ENCODE results near the gene C3orf52. TPM values are rescaled to one million over a fixed set of nuclear protein-coding genes. Genes with fewer than 3 reads are reported as not detected.

C3orf52 gene
- total RNA-seq, 1 donor from 2014 or later = 3.7 TPM

DNA sequence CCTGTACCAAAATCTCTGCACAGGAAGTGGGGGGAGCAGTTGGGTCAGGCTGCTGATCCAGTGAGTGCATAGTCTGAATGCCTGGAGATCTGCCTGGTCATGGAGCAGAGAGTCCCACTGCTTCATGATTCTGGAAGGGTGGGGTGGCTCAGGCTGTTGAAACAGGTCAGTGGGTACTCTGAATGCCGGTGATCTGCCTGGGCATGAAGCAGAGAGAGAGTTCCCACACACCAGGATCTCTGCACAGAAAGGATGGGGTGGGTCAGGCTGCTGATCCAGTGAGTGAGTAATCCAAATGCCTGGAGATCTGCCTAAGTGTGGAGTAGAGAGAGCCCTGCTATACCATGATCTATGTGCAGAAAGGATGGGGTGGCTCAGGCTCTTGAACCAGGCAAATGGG is 62.9 kb downstream of the C3orf52 start:
- Histone ChIP-seq H3K9ac (ENCODE audit: low read depth in 1 of 3, low read length in 3 of 3) (no peak overlapping the region), H3K9me3 (ENCODE audit: control insufficient read depth in 3 of 3, low read length in 3 of 3) (peaks cover 0 to 6% (median 2%) of the 10 kb centered on the region in 3 donors), H3K27ac (ENCODE audit: low read depth, low read length) (no peak overlapping the region), H3K4me1 (ENCODE audit: control insufficient read depth in 3 of 3, insufficient read depth in 3 of 3, low read length in 3 of 3) (no peaks in the 10 kb centered on the region), H3K36me3 (ENCODE audit: control insufficient read depth in 3 of 3, insufficient read depth in 3 of 3, low read length in 3 of 3) (no peaks in the 10 kb centered on the region), H3K4me3 (ENCODE audit: low read length in 3 of 3) (no peak overlapping the region), H3K27me3 (ENCODE audit: control insufficient read depth in 3 of 3, insufficient read depth in 3 of 3, low read length in 3 of 3) (no peaks in the 10 kb centered on the region)

DNA sequence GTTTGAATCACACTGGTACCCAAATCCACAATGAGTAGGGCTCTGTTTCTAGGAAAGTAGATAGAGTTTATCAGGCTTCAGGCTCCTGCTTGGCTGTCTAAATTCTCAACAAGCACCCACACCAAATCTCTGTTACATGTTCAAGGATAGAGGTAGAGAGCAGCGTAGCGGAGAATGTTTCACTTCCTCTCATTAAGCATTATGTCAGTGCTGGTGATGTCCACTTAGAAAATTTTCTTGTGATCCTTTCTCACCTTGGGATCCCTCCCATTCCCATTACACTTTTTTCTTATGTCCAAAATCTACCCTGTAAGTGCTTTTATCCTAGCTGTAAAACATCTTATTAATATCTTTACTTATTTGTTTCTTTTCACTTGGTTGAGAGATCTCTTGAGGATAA is 81.6 kb downstream of the C3orf52 start:
- Histone ChIP-seq H3K27me3 (ENCODE audit: control insufficient read depth in 3 of 3, insufficient read depth in 3 of 3, low read length in 3 of 3) (no peaks in the 10 kb centered on the region), H3K4me3 (ENCODE audit: low read length in 3 of 3) (no peak overlapping the region), H3K27ac (ENCODE audit: low read depth, low read length) (no peak overlapping the region), H3K4me1 (ENCODE audit: control insufficient read depth in 3 of 3, insufficient read depth in 3 of 3, low read length in 3 of 3) (no peaks in the 10 kb centered on the region), H3K36me3 (ENCODE audit: control insufficient read depth in 3 of 3, insufficient read depth in 3 of 3, low read length in 3 of 3) (no peaks in the 10 kb centered on the region), H3K9ac (ENCODE audit: low read depth in 1 of 3, low read length in 3 of 3) (no peak overlapping the region), H3K9me3 (ENCODE audit: control insufficient read depth in 3 of 3, low read length in 3 of 3) (no peaks in the 10 kb centered on the region)

Small RNA genes lying within 50 kb of the gene (small RNA-seq; reads per million reads assigned to genes)
- not detected for gene MIR567

Other genes starting within 250 kb of the C3orf52 start
- gene PHLDB2, start 227.1 kb upstream of the C3orf52 start, total RNA-seq = 54.3 TPM
- gene ABHD10, start 107.4 kb upstream of the C3orf52 start, total RNA-seq = 25.1 TPM
- gene TAGLN3, start 87.5 kb upstream of the C3orf52 start, total RNA-seq = 0.52 TPM
- gene TMPRSS7, start 51.7 kb upstream of the C3orf52 start, total RNA-seq = not detected
- 0.52 TPM for gene GCSAM, start 46.9 kb downstream of the C3orf52 start, total RNA-seq
- gene SLC9C1, start 207.8 kb downstream of the C3orf52 start, total RNA-seq = 1.0 TPM
- gene CD200, start 246.8 kb downstream of the C3orf52 start, total RNA-seq = 4.2 TPM